ENCODE data around the gene GRIK3. TPM values are rescaled to one million over a fixed set of nuclear protein-coding genes. Genes with fewer than 3 reads are reported as not detected.

The GRIK3 gene
- total RNA-seq, 1 donor from 2014 or later = not detected

GRCh38 chr1:36776256-36776655, 258.1 kb downstream of the GRIK3 start:
- no peaks in the 10 kb centered on the region for H3K4me1 Mint-ChIP-seq (ENCODE audit: unreplicated experiment)
- no peak overlapping the region for H3K4me3 Mint-ChIP-seq (ENCODE audit: unreplicated experiment)
- TF ChIP-seq CTCF (IDR thresholded peaks at IDR 0.05) = no peak
- DNase-seq (ENCODE audit: extremely low spot score, unreplicated experiment) = no peak
- H3K27ac Mint-ChIP-seq (ENCODE audit: unreplicated experiment) = no peak overlapping the region
- no peaks in the 10 kb centered on the region for H3K9me3 Mint-ChIP-seq (ENCODE audit: unreplicated experiment)
- no peaks in the 10 kb centered on the region for H3K36me3 Mint-ChIP-seq (ENCODE audit: unreplicated experiment)
- peaks cover 10% of the 10 kb centered on the region for H3K27me3 Mint-ChIP-seq (ENCODE audit: unreplicated experiment)

GRCh38 chr1:36775716-36776115, 258.6 kb downstream of the GRIK3 start:
- Mint-ChIP-seq H3K4me3 (ENCODE audit: unreplicated experiment) (no peak overlapping the region), H3K4me1 (ENCODE audit: unreplicated experiment) (no peaks in the 10 kb centered on the region), H3K36me3 (ENCODE audit: unreplicated experiment) (no peaks in the 10 kb centered on the region), H3K27me3 (ENCODE audit: unreplicated experiment) (peaks cover 13% of the 10 kb centered on the region), H3K9me3 (ENCODE audit: unreplicated experiment) (no peaks in the 10 kb centered on the region), H3K27ac (ENCODE audit: unreplicated experiment) (no peak overlapping the region)
- TF ChIP-seq CTCF (IDR thresholded peaks at IDR 0.05) = no peak
- no peak for DNase-seq (ENCODE audit: extremely low spot score, unreplicated experiment)

- Mint-ChIP-seq H3K27me3 (ENCODE audit: unreplicated experiment) (peaks cover 13% of the 10 kb centered on the region), H3K4me3 (ENCODE audit: unreplicated experiment) (no peak overlapping the region), H3K36me3 (ENCODE audit: unreplicated experiment) (no peaks in the 10 kb centered on the region), H3K4me1 (ENCODE audit: unreplicated experiment) (no peaks in the 10 kb centered on the region), H3K27ac (ENCODE audit: unreplicated experiment) (no peak overlapping the region), H3K9me3 (ENCODE audit: unreplicated experiment) (no peaks in the 10 kb centered on the region)
- DNase-seq (ENCODE audit: extremely low spot score, unreplicated experiment) = no peak
- no peak for TF ChIP-seq CTCF (IDR thresholded peaks at IDR 0.05)
Observed at GRCh38 chr1:36773827-36774541, 260.3 kb downstream of the GRIK3 start.

- no peak overlapping the region for H3K27ac Mint-ChIP-seq (ENCODE audit: unreplicated experiment)
- DNase-seq (ENCODE audit: extremely low spot score, unreplicated experiment) = no peak
- H3K4me1 Mint-ChIP-seq (ENCODE audit: unreplicated experiment) = no peaks in the 10 kb centered on the region
- no peak overlapping the region for H3K4me3 Mint-ChIP-seq (ENCODE audit: unreplicated experiment)
- no peak for TF ChIP-seq CTCF (IDR thresholded peaks at IDR 0.05)
- H3K36me3 Mint-ChIP-seq (ENCODE audit: unreplicated experiment) = no peaks in the 10 kb centered on the region
- H3K27me3 Mint-ChIP-seq (ENCODE audit: unreplicated experiment) = peaks cover 13% of the 10 kb centered on the region
- no peaks in the 10 kb centered on the region for H3K9me3 Mint-ChIP-seq (ENCODE audit: unreplicated experiment)
Observed at GRCh38 chr1:36772647-36773495, 261.4 kb downstream of the GRIK3 start.

GRCh38 chr1:36771660-36772284, 262.5 kb downstream of the GRIK3 start:
- TF ChIP-seq CTCF (IDR thresholded peaks at IDR 0.05) = no peak
- H3K4me1 Mint-ChIP-seq (ENCODE audit: unreplicated experiment) = no peaks in the 10 kb centered on the region
- H3K36me3 Mint-ChIP-seq (ENCODE audit: unreplicated experiment) = no peaks in the 10 kb centered on the region
- H3K9me3 Mint-ChIP-seq (ENCODE audit: unreplicated experiment) = no peaks in the 10 kb centered on the region
- DNase-seq (ENCODE audit: extremely low spot score, unreplicated experiment) = no peak
- no peak overlapping the region for H3K4me3 Mint-ChIP-seq (ENCODE audit: unreplicated experiment)
- peaks cover 13% of the 10 kb centered on the region for H3K27me3 Mint-ChIP-seq (ENCODE audit: unreplicated experiment)
- no peak overlapping the region for H3K27ac Mint-ChIP-seq (ENCODE audit: unreplicated experiment)
